ENCODE data around the gene USP33.

- TF ChIP-seq KDM1A (IDR thresholded peaks at IDR 0.05; ENCODE audit: borderline replicate concordance, low read length) (no peak), RFX5 (IDR thresholded peaks at IDR 0.05; ENCODE audit: borderline replicate concordance, low read depth, low read length) (no peak)
- TF ChIP-seq, protein P1, sequence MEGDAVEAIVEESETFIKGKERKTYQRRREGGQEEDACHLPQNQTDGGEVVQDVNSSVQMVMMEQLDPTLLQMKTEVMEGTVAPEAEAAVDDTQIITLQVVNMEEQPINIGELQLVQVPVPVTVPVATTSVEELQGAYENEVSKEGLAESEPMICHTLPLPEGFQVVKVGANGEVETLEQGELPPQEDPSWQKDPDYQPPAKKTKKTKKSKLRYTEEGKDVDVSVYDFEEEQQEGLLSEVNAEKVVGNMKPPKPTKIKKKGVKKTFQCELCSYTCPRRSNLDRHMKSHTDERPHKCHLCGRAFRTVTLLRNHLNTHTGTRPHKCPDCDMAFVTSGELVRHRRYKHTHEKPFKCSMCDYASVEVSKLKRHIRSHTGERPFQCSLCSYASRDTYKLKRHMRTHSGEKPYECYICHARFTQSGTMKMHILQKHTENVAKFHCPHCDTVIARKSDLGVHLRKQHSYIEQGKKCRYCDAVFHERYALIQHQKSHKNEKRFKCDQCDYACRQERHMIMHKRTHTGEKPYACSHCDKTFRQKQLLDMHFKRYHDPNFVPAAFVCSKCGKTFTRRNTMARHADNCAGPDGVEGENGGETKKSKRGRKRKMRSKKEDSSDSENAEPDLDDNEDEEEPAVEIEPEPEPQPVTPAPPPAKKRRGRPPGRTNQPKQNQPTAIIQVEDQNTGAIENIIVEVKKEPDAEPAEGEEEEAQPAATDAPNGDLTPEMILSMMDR (IDR thresholded peaks at IDR 0.05; ENCODE audit: control extremely low read depth in 1 of 3, insufficient read depth in 1 of 3, low read depth in 1 of 3, low read length in 3 of 3) = no peak
Measured at GRCh38 chr1:77673030-77673429, 86.6 kb downstream of the USP33 start.

All from H1 (cell line).